GM19452 (cell line): ENCODE results near the gene CCDC24.

ENCODE experiments used
- ATAC-seq: cut with Tn5 transposase; IDR thresholded peaks from one replicate; pipeline ENCODE4 v1.9.1; 2021; ENCODE audit not compliant: unreplicated experiment

CCDC24 gene

GRCh38 chr1:43962324-43962723, 29.1 kb upstream of the CCDC24 start:
- ATAC-seq, result no peak

GRCh38 chr1:43963006-43963405, 28.4 kb upstream of the CCDC24 start:
- no peak for ATAC-seq

- no peak for ATAC-seq
Measured at GRCh38 chr1:43963890-43964289, 27.5 kb upstream of the CCDC24 start.

GRCh38 chr1:43965316-43965715, 26.1 kb upstream of the CCDC24 start:
- ATAC-seq, result no peak

- ATAC-seq, result no peak
Measured at GRCh38 chr1:43968348-43968948, 23.0 kb upstream of the CCDC24 start.

- no peak for ATAC-seq
Measured at GRCh38 chr1:43969416-43969745, 22.0 kb upstream of the CCDC24 start.

- peak; percentile 81 for ATAC-seq
Measured at GRCh38 chr1:43969746-43970466, 21.5 kb upstream of the CCDC24 start, which contains the start of gene DPH2. Gene DPH2, plus strand, starts transcription at chr1:43970010. Its CDS starts 166 bp downstream, at chr1:43970176.

GRCh38 chr1:43970502-43970901, 20.9 kb upstream of the CCDC24 start:
- no peak for ATAC-seq

- ATAC-seq, result no peak
Measured at GRCh38 chr1:43970911-43971310, 20.5 kb upstream of the CCDC24 start.

GRCh38 chr1:43971336-43971980, 19.9 kb upstream of the CCDC24 start:
- no peak for ATAC-seq

GRCh38 chr1:43973981-43974442, 17.4 kb upstream of the CCDC24 start:
- ATAC-seq, result no peak

GRCh38 chr1:43974443-43975248, 16.8 kb upstream of the CCDC24 start, which contains the start of gene ATP6V0B:
Gene ATP6V0B, plus strand, starts transcription at chr1:43974960. Its CDS starts 81 bp downstream, at chr1:43975041.
- ATAC-seq, result peak; percentile 67

- no peak for ATAC-seq
Measured at GRCh38 chr1:43975249-43975961, 16.0 kb upstream of the CCDC24 start.

GRCh38 chr1:43976045-43976444, 15.4 kb upstream of the CCDC24 start:
- ATAC-seq, result no peak

GRCh38 chr1:43976890-43977289, 14.5 kb upstream of the CCDC24 start:
- no peak for ATAC-seq

- no peak for ATAC-seq
Measured at GRCh38 chr1:43977376-43978263, 13.8 kb upstream of the CCDC24 start.

GRCh38 chr1:43978264-43978550, 13.2 kb upstream of the CCDC24 start:
- ATAC-seq, result no peak

- ATAC-seq, result no peak
Measured at GRCh38 chr1:43978551-43979260, 12.7 kb upstream of the CCDC24 start, which contains the start of gene B4GALT2. Gene B4GALT2, plus strand, starts transcription at chr1:43979210. Its CDS starts 1,951 bp downstream, at chr1:43981161.

- no peak for ATAC-seq
Measured at GRCh38 chr1:43979261-43979527, 12.2 kb upstream of the CCDC24 start.
